H1 (cell line): Measurements from ENCODE around the gene INPP5E. TPM values are rescaled to one million over a fixed set of nuclear protein-coding genes. Genes with fewer than 3 reads are reported as not detected.

Experiments used
- CTCF ChIA-PET: fragments of 300-600 bp; sonication (Branson Sonifier 250); formaldehyde crosslinking; loops from one replicate; lab custom pipeline; 2021; ENCODE audit not compliant: partially characterized antibody; lab: Charles Lee
- POLR2A ChIA-PET: fragments of 300-600 bp; sonication (Branson Sonifier 250); formaldehyde crosslinking; loops from one replicate; lab custom pipeline; 2021; ENCODE audit warnings: inconsistent platforms; ENCODE audit not compliant: partially characterized antibody; lab: Charles Lee
- DNase-seq, 2 experiments: peaks; one replicate each; pipeline versions ENCODE4 v3.0.0 to v3.0.0-alpha.2; 2010 to 2022; ENCODE audit warnings: low spot score in 2 of 2, low read depth in 1 of 2, mixed read lengths in 1 of 2
- FAIRE-seq: peaks from 2 replicates; lab custom pipeline; 2011; peaks lifted over from hg19 to GRCh38; lab: Jason Lieb, UNC
- H2AFZ ChIP-seq: 2 replicates; pipeline ENCODE4 v1.8.1; 2012; ENCODE audit warnings: low read length, inconsistent platforms
- H2AK5ac ChIP-seq: 2 replicates; pipeline ENCODE4 v1.6.1; 2013; ENCODE audit warnings: low read depth, low read length
- H2BK120ac ChIP-seq: replicated peaks from 2 replicates; pipeline ENCODE3; 2013; ENCODE audit warnings: low read depth, low read length, inconsistent platforms
- H2BK12ac ChIP-seq: 2 replicates; pipeline ENCODE4 v1.6.1; 2013; ENCODE audit warnings: low read depth, low read length
- H2BK15ac ChIP-seq: 2 replicates; pipeline ENCODE4 v1.6.1; 2013; ENCODE audit warnings: low read length
- H2BK20ac ChIP-seq: 2 replicates; pipeline ENCODE4 v1.6.1; 2013; ENCODE audit warnings: low read length
- H2BK5ac ChIP-seq: 2 replicates; pipeline ENCODE4 v1.6.1; 2013; ENCODE audit warnings: low read depth, low read length
- H3K14ac ChIP-seq: 2 replicates; pipeline ENCODE4 v1.6.1; 2013; ENCODE audit warnings: inconsistent platforms; ENCODE audit not compliant: insufficient read length
- H3K18ac ChIP-seq: 2 replicates; pipeline ENCODE4 v1.6.1; 2013; ENCODE audit warnings: low read length; ENCODE audit errors: extremely low read depth
- H3K23ac ChIP-seq: 2 replicates; pipeline ENCODE4 v1.6.1; 2013; ENCODE audit warnings: inconsistent platforms; ENCODE audit not compliant: insufficient read length
- H3K23me2 ChIP-seq: 2 replicates; pipeline ENCODE4 v1.6.1; 2013; ENCODE audit warnings: low read depth, low read length
- H3K27ac ChIP-seq: 2 replicates; pipeline ENCODE4 v1.6.1; 2011; ENCODE audit warnings: low read depth, low read length, inconsistent platforms
- H3K27me3 ChIP-seq, 4 experiments: replicated peaks in 1 of 4; 1 replicate in 1 of 4; 2 replicates in 3 of 4; pipeline versions ENCODE4 v1.6.1 to v1.8.1; 2011 to 2013; ENCODE audit warnings: low read length in 3 of 4, mild to moderate bottlenecking in 3 of 4, inconsistent platforms in 2 of 4, mixed read lengths in 2 of 4, moderate library complexity in 1 of 4; ENCODE audit not compliant: control insufficient read depth in 3 of 4, insufficient read depth in 3 of 4; ENCODE audit errors: extremely low read depth in 1 of 4
- H3K36me3 ChIP-seq, 4 experiments: 2 replicates each; pipeline versions ENCODE4 v1.6.1 to v1.8.1; 2011 to 2013; ENCODE audit warnings: mild to moderate bottlenecking in 4 of 4, low read length in 3 of 4, moderate library complexity in 2 of 4, control low read depth in 1 of 4, inconsistent platforms in 1 of 4; ENCODE audit not compliant: insufficient read depth in 4 of 4, control insufficient read depth in 2 of 4
- H3K4ac ChIP-seq: replicated peaks from 2 replicates; pipeline ENCODE3; 2013; ENCODE audit warnings: low read length, low read depth, mixed read lengths, inconsistent platforms; ENCODE audit not compliant: insufficient read length
- H3K4me1 ChIP-seq, 4 experiments: replicated peaks in 1 of 4; 1 replicate in 1 of 4; 2 replicates in 3 of 4; pipeline versions ENCODE4 v1.6.1 to v1.8.1; 2011 to 2013; ENCODE audit warnings: low read length in 3 of 4, inconsistent platforms in 2 of 4, mixed read lengths in 1 of 4; ENCODE audit not compliant: insufficient read depth in 4 of 4, control insufficient read depth in 3 of 4
- H3K4me2 ChIP-seq, 2 experiments: 2 replicates each; pipeline versions ENCODE4 v1.6.1 to v1.8.1; 2011 to 2013; ENCODE audit warnings: low read depth in 2 of 2, low read length in 2 of 2, control low read depth in 1 of 2, inconsistent platforms in 1 of 2, mild to moderate bottlenecking in 1 of 2; ENCODE audit not compliant: insufficient read depth in 1 of 2
- H3K4me3 ChIP-seq, 4 experiments: fragments of 200-600, 300-600 bp in 1 of 4; sonication (generic), shearing (Covaris generic), sonication (Bioruptor Twin) in 1 of 4; 2 replicates each; pipeline versions ENCODE4 v1.5.1 to v1.8.1; 2011 to 2016; ENCODE audit warnings: low read length in 4 of 4, low read depth in 3 of 4, control low read depth in 2 of 4, inconsistent platforms in 2 of 4, mild to moderate bottlenecking in 2 of 4, mixed read lengths in 1 of 4, moderate library complexity in 1 of 4; ENCODE audit not compliant: insufficient read depth in 2 of 4; ENCODE audit errors: extremely low read depth in 1 of 4
- H3K56ac ChIP-seq: replicated peaks from 2 replicates; pipeline ENCODE3; 2013; ENCODE audit warnings: low read depth, mild to moderate bottlenecking, mixed read lengths, low read length, inconsistent platforms; ENCODE audit not compliant: insufficient read length
- H3K79me1 ChIP-seq: 2 replicates; pipeline ENCODE4 v1.6.1; 2013; ENCODE audit warnings: low read depth, low read length, control low read depth
- H3K79me2 ChIP-seq, 2 experiments: 2 replicates each; pipeline versions ENCODE4 v1.6.1 to v1.8.1; 2012 to 2013; ENCODE audit warnings: low read length in 2 of 2, mild to moderate bottlenecking in 2 of 2, inconsistent platforms in 1 of 2; ENCODE audit not compliant: insufficient read depth in 2 of 2, control insufficient read depth in 1 of 2
- H3K9ac ChIP-seq, 4 experiments: replicated peaks in 1 of 4; 1 replicate in 1 of 4; 2 replicates in 3 of 4; pipeline versions ENCODE4 v1.6.1 to v1.8.1; 2011 to 2013; ENCODE audit warnings: low read depth in 3 of 4, low read length in 3 of 4, control low read depth in 2 of 4, mild to moderate bottlenecking in 2 of 4, moderate library complexity in 2 of 4, inconsistent platforms in 1 of 4; ENCODE audit errors: extremely low read depth in 1 of 4
- H3K9me3 ChIP-seq, 2 experiments: 2 replicates each; pipeline versions ENCODE4 v1.6.1 to v1.8.1; 2012 to 2013; ENCODE audit warnings: mild to moderate bottlenecking in 2 of 2, moderate library complexity in 2 of 2, control low read depth in 1 of 2, inconsistent platforms in 1 of 2, low read depth in 1 of 2, low read length in 1 of 2, mixed read lengths in 1 of 2; ENCODE audit not compliant: insufficient read depth in 2 of 2
- H4K20me1 ChIP-seq, 2 experiments: replicated peaks in 1 of 2; 2 replicates each; pipeline versions ENCODE3 to v1.8.1; 2011 to 2013; ENCODE audit warnings: inconsistent platforms in 2 of 2, low read length in 2 of 2, mild to moderate bottlenecking in 1 of 2; ENCODE audit not compliant: insufficient read depth in 2 of 2, control insufficient read depth in 1 of 2
- H4K5ac ChIP-seq: 2 replicates; pipeline ENCODE4 v1.6.1; 2013; ENCODE audit warnings: low read length, low read depth, mixed read lengths, inconsistent platforms; ENCODE audit not compliant: insufficient read length
- H4K8ac ChIP-seq: 2 replicates; pipeline ENCODE4 v1.8.0; 2013; ENCODE audit warnings: mild to moderate bottlenecking, moderate library complexity, low read length, inconsistent platforms; ENCODE audit not compliant: insufficient read depth; ENCODE audit errors: extremely low read depth
- H4K91ac ChIP-seq: replicated peaks from 2 replicates; pipeline ENCODE3; 2013; ENCODE audit warnings: low read length, mixed read lengths, inconsistent platforms; ENCODE audit not compliant: insufficient read length
- EGR1 ChIP-seq: IDR thresholded peaks from 2 replicates; pipeline ENCODE4 v1.6.1; 2011; ENCODE audit warnings: low read depth, low read length, borderline replicate concordance
- RAD21 ChIP-seq, 2 experiments: IDR thresholded peaks in 1 of 2; conservative IDR thresholded peaks in 1 of 2; 2 replicates each; pipeline ENCODE4 v1.6.1; 2011; ENCODE audit warnings: low read depth in 2 of 2, low read length in 2 of 2, improper control_type of control experiment in 1 of 2, inconsistent platforms in 1 of 2, mild to moderate bottlenecking in 1 of 2, moderate library complexity in 1 of 2
- WGBS, 2 experiments: shearing (Covaris generic) in 1 of 2; methylation state at CpG; one replicate each; pipeline versions ENCODE4 v1.1.6 to v1.1.7; 2013 to 2015; ENCODE audit warnings: low lambda C conversion rate in 2 of 2, mixed read lengths in 2 of 2, inconsistent platforms in 1 of 2, low coverage in 1 of 2, missing lambda C conversion rate in 1 of 2; ENCODE audit not compliant: insufficient replicate concordance in 2 of 2, insufficient coverage in 1 of 2, insufficient read length in 1 of 2; ENCODE audit errors: extremely low coverage in 1 of 2, missing lambda C conversion rate in 1 of 2; 5-methylcytosine and 5-hydroxymethylcytosine counted together
- polyA plus RNA-seq, 7 experiments: library from polyadenylated mRNA; depleted of rRNA in 3 of 7; stranded (reverse) in 5 of 7; unstranded in 2 of 7; fragments of >200 nt in 5 of 7; fragments of 200-250 nt in 2 of 7; gene quantifications; 1 replicate in 5 of 7; 2 replicates in 1 of 7; 4 replicates in 1 of 7; pipeline versions ENCODE4 v1.2.1 to v1.2.3, GENCODE V29; 2011 to 2013; ENCODE audit warnings: missing spikeins in 2 of 7, mixed read lengths in 2 of 7
- total RNA-seq: library from RNA; stranded (reverse); fragmentation: NEBNext Ultra II Directional; extraction: Animal tissue kit (Norgen Biotek cat#: 25700); gene quantifications from 2 replicates; pipeline ENCODE4 v1.2.1, GENCODE V29; 2021

The INPP5E gene
- total and polyA plus RNA-seq, 2 of the 8 experiments (the other 6 are each of a cell fraction or from before 2014, with no cell fraction given) = 8.7 to 11.3 TPM

DNA sequence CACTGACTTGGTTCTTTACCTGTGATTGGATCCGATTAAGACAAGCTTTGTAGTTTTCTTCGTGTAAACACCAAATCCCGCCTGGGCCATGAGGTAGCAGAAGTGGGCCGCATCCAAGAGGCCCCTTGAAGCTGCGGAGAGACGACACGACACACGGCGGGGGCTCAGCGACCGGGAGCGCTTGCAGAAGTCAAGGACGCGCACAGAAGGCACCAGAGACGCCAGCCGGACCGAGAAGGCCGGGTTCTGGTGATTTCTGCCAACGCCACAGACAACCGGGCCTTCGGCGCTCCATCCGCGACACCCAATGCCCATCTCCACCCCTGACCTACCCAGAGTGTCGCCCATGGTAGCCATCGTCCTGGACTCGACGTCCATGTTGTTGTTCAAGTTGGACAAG is 19.8 kb upstream of the INPP5E start:
- TF ChIP-seq EGR1 = no peak
- no peak for TF ChIP-seq RAD21 (IDR thresholded peaks at IDR 0.05 in 1 of 2, conservative IDR thresholded peaks at IDR 0.05 in 1 of 2; ENCODE audit: low read depth in 2 of 2, low read length in 2 of 2)
- Histone ChIP-seq H4K5ac (no peak overlapping the region), H3K4me3 (no peak overlapping the region), H3K9ac (no peak overlapping the region), H3K14ac (no peak overlapping the region), H3K56ac (no peak overlapping the region), H2BK5ac (no peak overlapping the region), H2AK5ac (no peak overlapping the region), H2BK12ac (no peak overlapping the region), H3K4ac (no peak overlapping the region), H3K4me1 (no peaks in the 10 kb centered on the region), H4K91ac (no peak overlapping the region), H2BK20ac (no peak overlapping the region), H3K79me2 (no peaks in the 10 kb centered on the region), H3K23me2 (no peaks in the 10 kb centered on the region), H4K20me1 (peaks cover 7 to 25% of the 10 kb centered on the region in 2 experiments), H3K27me3 (no peaks in the 10 kb centered on the region), H3K27ac (no peak overlapping the region), H3K18ac (no peak overlapping the region), H3K23ac (no peak overlapping the region), H3K9me3 (no peaks in the 10 kb centered on the region), H4K8ac (no peak overlapping the region), H2BK15ac (no peak overlapping the region), H2BK120ac (no peak overlapping the region), H3K4me2 (no peak overlapping the region), H3K36me3 (peaks cover 36 to 76% (median 72%) of the 10 kb centered on the region in 4 experiments), H2AFZ (no peak overlapping the region), H3K79me1 (no peaks in the 10 kb centered on the region; the same call in 1 of the 2 replicates)
- FAIRE-seq (no peak), DNase-seq (no peak)
- POLR2A ChIA-PET = no interaction called here
- CTCF ChIA-PET = interaction anchor here (0.7 to 1.5 kb wide), 6 partner anchors 13 to 139 kb away, joined by 3 to 6 read pairs (median 3); partner anchors contain the start of gene INPP5E
- 94% methylated on average over 28 of the region's 28 CpGs; no CpG with 5 or more reads in 1 of the 2 experiments for WGBS, 2 experiments
